Ovary (tissue), 9 donors: ENCODE results near the gene IFIH1. TPM values are rescaled to one million over a fixed set of nuclear protein-coding genes. Genes with fewer than 3 reads are reported as not detected.

Experiments
- DNase-seq, 5 donors: peaks; one replicate each; pipeline ENCODE4 v3.0.0-alpha.2; 2019 to 2020
- H3K27ac ChIP-seq, 2 donors: fragments of 200-600 bp; one replicate each; pipeline versions ENCODE4 v1.5.1 to v1.8.0; 2019 to 2022
- H3K27me3 ChIP-seq: fragments of 200-600 bp; one replicate; pipeline ENCODE4 v1.8.0; 2022
- H3K36me3 ChIP-seq: fragments of 200-600 bp; sonication (generic); one replicate; pipeline ENCODE4 v1.5.1; 2019
- H3K4me1 ChIP-seq: one replicate; pipeline ENCODE4 v1.8.1; 2013; ENCODE audit warnings: mild to moderate bottlenecking, moderate library complexity; ENCODE audit not compliant: insufficient read depth
- H3K4me3 ChIP-seq: fragments of 200-600 bp; sonication (generic); one replicate; pipeline ENCODE4 v1.5.1; 2017
- H3K9me3 ChIP-seq, 2 donors: fragments of 200-600 bp in 1 of 2; sonication (generic) in 1 of 2; one replicate each; pipeline versions ENCODE4 v1.5.1 to v1.8.1; 2013 to 2019; ENCODE audit warnings: mild to moderate bottlenecking in 1 of 2, moderate library complexity in 1 of 2
- EP300 ChIP-seq: sonication (generic); formaldehyde crosslinking; IDR thresholded peaks from one replicate; pipeline ENCODE4 v1.6.1; 2017; ENCODE audit warnings: antibody characterized with exemption
- POLR2A ChIP-seq: fragments of 450-650 bp; IDR thresholded peaks from one replicate; pipeline ENCODE4 v1.6.1; 2017; ENCODE audit warnings: antibody characterized with exemption, mild to moderate bottlenecking, moderate library complexity
- WGBS, 3 donors: extraction: QIAGEN DNeasy Blood & Tissue Kit in 1 of 3; methylation state at CpG; one replicate each; pipeline versions ENCODE4 v1.1.5 to v1.1.7; 2013 to 2017; 5-methylcytosine and 5-hydroxymethylcytosine counted together
- intact Hi-C, 4 donors: fragments of 100-400 bp; cut with DNase I; formaldehyde crosslinking; loops; one replicate each; pipeline versions ENCODE4 v1.11.0 to v1.15.1; 2022 to 2023
- polyA plus RNA-seq, 2 donors: library from polyadenylated mRNA; stranded (reverse); fragments of 200-250 nt in 1 of 2; fragments of 350-450 nt in 1 of 2; fragmentation: Illumina TruSeq in 1 of 2; extraction: RNeasy Lipid Tissue Mini Kit (QIAGEN cat#74804) in 1 of 2; gene quantifications; one replicate each; pipeline ENCODE4 v1.2.3, GENCODE V29; 2013 to 2014
- total RNA-seq, 7 donors: library from RNA; depleted of rRNA in 2 of 7; stranded (reverse); fragments of >200 nt in 2 of 7; fragmentation: NEBNext Ultra II Directional in 3 of 7; extraction: Animal tissue kit (Norgen Biotek cat#: 25700) in 3 of 7; gene quantifications; one replicate each; pipeline versions ENCODE4 v1.1.0 to v1.2.4, GENCODE V29; 2016 to 2023
- TF ChIP-seq, protein P1 (sequence below), 3 donors: fragments of 450-650 bp in 2 of 3; fragments of 200-600 bp in 1 of 3; IDR thresholded peaks; one replicate each; pipeline versions ENCODE4 v1.5.1 to v1.8.0; 2016 to 2022; ENCODE audit warnings: antibody characterized with exemption in 3 of 3, mild to moderate bottlenecking in 1 of 3
- donor health status: DM: no; HTN: no; CAD: no; lungs with moderate emphysema.
- donor health status: DM: no; HTN: no; CAD: no.
- donor health status: Bipolar disorder and iron deficiency.
- donor health status: DM: yes; HTN: yes; CAD: no.
- donor health status: DM: no; HTN: no; CAD: no.
- donor health status: DM: yes; HTN: yes; CAD: no.

The IFIH1 gene
- total and polyA plus RNA-seq, 9 donors = 7.6 to 19.7 (median 14.4) TPM

DNA sequence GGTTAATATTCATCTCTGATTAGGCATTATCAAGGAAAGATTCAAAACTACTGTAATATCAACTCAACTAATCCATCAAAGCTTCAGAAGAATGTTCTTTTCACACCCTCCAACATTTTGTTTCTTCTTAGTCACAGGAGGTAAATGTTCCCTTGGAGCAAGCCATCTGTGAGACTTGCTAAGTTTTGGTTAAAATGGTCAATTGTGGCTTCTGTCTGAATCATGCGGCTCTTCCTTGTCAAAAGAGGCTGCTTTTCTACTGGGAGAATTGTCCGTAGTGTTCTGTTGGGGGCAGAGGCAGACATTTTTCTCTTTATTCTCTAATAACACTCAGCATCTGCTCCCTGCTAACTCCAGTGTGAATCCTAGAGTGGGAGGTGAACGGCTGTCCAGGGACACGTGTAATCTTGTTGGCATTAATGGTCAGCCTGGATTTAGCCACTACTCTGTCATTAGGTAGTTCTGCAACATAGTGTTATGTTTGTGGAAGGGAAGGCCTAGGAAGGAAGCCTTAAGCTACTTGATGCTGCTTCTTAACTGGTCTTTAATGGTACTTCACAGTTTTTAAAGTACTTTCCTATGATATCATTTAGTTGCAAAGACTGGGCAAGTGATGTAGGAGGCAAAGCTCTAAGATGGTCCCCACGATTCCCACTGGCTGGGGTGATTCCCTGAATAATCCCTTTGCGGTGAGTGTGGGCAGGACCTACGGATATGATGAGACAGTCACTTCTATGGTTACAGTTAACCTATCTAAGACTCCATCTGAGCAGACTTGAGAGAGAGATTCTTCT, 52.6 kb downstream of the IFIH1 start:
- intact Hi-C loops = no loop called here
- no peak overlapping the region for H3K27ac ChIP-seq
- WGBS, 3 donors = 86 to 90% (median 86%) methylated on average over 7 of the region's 7 CpGs

DNA sequence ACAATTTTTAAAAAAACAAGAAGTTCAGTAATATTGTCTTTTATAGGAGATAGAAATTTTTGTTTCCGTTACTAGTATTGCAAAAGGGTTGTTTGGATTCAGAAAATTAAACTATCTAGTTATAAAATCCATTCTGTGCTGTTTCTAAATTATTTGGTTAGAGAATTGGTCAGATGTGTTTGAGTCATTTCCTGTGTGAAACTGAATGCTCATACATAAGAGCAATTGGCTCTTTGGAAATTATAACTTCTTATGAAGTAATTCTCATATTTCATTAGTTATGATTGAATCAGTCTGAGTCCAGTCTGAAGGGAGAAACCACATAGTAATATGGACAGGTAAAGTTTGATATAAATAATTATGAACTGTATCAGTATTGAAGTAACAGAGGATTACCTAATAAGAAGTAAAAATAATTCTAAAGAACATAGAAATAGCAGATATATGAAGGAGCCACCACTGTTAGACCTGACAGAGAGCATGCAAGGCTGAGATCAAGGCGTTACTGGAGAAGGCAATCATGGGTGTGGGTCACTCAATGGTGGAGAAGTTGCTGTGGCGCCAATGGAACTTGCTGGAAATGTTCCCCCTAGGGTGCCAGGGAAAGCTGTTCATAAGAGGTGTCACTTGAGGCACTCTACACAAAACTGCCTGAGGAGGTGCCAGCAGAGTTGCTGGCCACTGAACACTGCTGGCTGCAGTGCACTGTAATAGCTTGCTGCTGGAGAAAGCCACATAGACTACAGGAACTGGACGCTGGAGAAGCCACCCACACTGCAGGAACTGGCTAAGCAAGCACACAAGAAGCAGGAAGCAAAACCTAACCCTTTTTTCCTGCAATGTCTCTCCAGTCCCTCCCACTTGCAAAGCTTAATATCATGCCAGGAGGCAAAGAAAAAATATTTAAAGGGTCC, 57.2 kb downstream of the IFIH1 start:
- Histone ChIP-seq H3K36me3 (peaks cover under 1% of the 10 kb centered on the region), H3K4me3 (no peak overlapping the region), H3K27ac (no peak overlapping the region), H3K9me3 (no peaks in the 10 kb centered on the region), H3K4me1 (peaks cover 2% of the 10 kb centered on the region), H3K27me3 (no peaks in the 10 kb centered on the region)
- TF ChIP-seq, protein P1, sequence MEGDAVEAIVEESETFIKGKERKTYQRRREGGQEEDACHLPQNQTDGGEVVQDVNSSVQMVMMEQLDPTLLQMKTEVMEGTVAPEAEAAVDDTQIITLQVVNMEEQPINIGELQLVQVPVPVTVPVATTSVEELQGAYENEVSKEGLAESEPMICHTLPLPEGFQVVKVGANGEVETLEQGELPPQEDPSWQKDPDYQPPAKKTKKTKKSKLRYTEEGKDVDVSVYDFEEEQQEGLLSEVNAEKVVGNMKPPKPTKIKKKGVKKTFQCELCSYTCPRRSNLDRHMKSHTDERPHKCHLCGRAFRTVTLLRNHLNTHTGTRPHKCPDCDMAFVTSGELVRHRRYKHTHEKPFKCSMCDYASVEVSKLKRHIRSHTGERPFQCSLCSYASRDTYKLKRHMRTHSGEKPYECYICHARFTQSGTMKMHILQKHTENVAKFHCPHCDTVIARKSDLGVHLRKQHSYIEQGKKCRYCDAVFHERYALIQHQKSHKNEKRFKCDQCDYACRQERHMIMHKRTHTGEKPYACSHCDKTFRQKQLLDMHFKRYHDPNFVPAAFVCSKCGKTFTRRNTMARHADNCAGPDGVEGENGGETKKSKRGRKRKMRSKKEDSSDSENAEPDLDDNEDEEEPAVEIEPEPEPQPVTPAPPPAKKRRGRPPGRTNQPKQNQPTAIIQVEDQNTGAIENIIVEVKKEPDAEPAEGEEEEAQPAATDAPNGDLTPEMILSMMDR (IDR thresholded peaks at IDR 0.05) = no peak
- TF ChIP-seq EP300 = no peak
- TF ChIP-seq POLR2A = no peak
- intact Hi-C loops = no loop called here
- WGBS, 3 donors = 62 to 64% (median 63%) methylated on average over 4 of the region's 4 CpGs
- DNase-seq = no peak

More for the DNA sequence above, 52.6 kb downstream of the IFIH1 start:
- Histone ChIP-seq H3K36me3 (peaks cover 2% of the 10 kb centered on the region), H3K4me1 (peaks cover 2% of the 10 kb centered on the region), H3K4me3 (no peak overlapping the region), H3K9me3 (no peaks in the 10 kb centered on the region), H3K27me3 (no peaks in the 10 kb centered on the region)
- no peak for DNase-seq
- TF ChIP-seq EP300 (no peak), POLR2A (no peak)
- TF ChIP-seq, protein P1 (IDR thresholded peaks at IDR 0.05) = no peak

DNA sequence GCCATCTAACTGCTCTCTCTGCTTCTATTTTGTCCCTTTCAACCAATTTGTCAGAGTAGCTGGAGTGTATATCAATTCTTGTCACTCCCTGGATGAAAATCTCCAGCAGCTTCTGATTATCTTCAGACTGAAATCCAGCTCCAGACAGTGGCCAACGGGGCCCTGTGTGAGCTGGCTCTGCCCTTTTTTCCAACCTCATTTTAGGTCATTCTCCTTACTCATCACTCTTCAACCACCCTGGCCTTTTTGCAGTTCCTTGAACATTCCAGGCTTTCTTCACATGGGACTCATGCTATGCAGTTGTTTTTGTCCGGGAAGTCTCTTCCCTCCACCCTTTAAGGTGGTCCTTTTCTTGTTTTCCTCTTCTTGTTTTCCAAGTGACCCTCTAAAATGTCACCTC, 59.8 kb downstream of the IFIH1 start:
- no peak for DNase-seq
- Histone ChIP-seq H3K27me3 (no peaks in the 10 kb centered on the region), H3K9me3 (no peaks in the 10 kb centered on the region), H3K36me3 (no peaks in the 10 kb centered on the region), H3K4me1 (peaks cover 2% of the 10 kb centered on the region), H3K4me3 (no peak overlapping the region), H3K27ac (no peak overlapping the region)
- TF ChIP-seq, protein P1 (IDR thresholded peaks at IDR 0.05) = no peak
- TF ChIP-seq EP300 (no peak), POLR2A (no peak)
- intact Hi-C loops = no loop called here
- WGBS, 3 donors = 74 to 82% (median 81%) methylated on average over 2 of the region's 2 CpGs

DNA sequence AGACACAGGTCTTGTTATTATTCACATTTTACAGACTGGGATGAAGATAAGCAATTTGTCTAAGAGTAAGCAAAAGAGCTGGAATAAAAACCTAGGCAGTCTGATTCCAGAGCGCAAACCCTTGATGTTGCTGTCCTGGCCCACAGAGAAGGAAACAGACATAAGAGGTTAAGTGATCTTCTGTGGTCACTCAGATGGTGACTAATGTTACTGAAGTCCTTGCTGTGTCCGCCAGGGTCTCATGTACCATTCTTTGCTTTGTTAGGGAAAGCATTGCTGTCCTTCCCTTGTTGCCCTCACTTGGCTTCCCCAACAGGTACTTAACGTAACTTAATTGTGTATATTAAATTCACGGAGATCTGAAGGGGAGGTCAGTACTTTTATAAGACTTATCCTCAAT, 60.3 kb downstream of the IFIH1 start:
- Histone ChIP-seq H3K27me3 (no peaks in the 10 kb centered on the region), H3K4me1 (peaks cover 2% of the 10 kb centered on the region), H3K9me3 (no peaks in the 10 kb centered on the region), H3K36me3 (no peaks in the 10 kb centered on the region), H3K4me3 (no peak overlapping the region), H3K27ac (no peak overlapping the region)
- intact Hi-C loops = no loop called here
- DNase-seq = no peak
- TF ChIP-seq POLR2A (no peak), EP300 (no peak)
- TF ChIP-seq, protein P1 (IDR thresholded peaks at IDR 0.05) = no peak
- WGBS, 3 donors = 89 to 93% (median 92%) methylated on average over 4 of the region's 4 CpGs
